ENCODE results near the gene DAB2IP.
A peak's percentile ranks its signal among the peaks of the same experiment; 100 is the strongest.

DAB2IP gene

DNA sequence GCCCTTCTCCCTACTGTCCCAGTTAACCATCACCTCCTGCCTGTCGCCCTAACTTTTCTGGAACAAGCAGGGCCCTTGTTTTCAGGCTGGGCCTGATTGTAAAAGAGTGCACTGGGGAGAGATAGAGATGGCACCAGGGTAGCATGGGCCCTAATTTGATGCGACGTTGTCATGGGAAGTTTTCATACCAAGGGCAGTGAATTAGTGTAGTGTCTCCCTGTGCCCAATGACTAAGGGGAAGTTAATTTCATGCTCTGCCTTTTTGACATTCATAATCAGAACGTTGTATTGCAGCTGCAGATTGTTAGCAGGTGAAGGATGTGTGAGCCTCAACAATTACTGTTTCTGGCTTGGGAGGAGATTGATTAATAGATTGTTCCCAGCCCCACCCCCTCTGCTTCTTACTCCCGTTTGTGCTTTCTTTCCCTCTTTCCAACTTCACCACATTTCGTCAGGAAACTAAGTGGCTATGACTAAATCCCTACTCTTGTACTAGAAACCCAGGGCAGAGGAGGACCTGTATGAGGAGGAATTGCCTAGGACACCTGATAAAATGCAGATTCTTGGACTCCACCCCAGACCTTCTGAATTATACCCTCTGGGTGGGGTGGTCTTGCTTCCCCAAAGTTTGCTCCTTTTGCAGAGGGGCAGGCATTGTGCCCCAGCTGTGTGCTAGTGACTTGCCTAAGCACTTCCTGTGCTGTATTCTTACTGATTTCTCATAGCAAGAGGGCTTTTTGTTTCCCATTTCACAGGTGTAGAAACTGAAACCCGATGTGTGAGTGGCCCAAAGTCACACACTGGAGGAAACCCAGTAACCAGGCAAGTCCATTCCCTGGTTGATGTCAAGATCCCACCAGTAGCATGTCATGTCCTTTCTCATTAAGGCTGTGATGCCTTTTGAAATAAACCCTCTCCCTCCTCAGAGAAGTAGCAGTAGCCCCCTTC, 56.3 kb downstream of the DAB2IP start:
- peak; percentile 39 for DNase-seq

DNA sequence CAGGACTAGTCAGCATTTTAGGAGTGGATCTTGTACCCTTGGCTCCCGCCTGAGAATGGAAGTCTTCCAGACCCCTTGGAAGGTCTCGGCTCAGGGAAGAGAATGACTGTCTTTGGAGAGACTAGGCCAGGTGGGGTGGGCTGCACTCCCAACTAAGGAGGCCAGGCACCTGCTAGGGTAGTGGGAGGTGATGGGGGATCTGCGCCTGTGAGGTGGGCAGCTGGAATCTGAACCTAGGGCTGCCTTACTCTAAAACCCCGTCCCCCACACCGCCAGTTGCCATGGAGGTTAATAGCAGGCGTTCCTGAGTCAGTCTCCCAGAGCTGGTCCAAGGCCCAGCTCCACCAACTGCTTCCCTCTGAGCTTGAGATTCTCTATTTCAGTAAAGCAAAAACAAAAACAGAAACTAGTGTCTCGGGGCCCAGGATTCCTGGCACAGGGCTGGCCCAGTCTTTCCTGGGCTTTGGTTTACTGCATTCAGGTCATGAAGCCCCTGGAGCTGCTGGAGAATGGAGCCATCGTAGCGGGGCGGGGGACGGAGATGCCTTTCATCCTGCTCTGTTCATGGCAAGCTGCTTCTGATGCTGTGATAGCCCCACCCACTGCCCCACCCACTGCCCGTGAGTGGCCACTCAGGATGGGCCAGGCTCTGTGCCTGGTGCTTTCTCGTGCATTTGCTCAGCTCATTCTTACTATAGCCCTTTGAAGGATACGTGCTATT, 57.5 kb downstream of the DAB2IP start:
- DNase-seq, result no peak

DNA sequence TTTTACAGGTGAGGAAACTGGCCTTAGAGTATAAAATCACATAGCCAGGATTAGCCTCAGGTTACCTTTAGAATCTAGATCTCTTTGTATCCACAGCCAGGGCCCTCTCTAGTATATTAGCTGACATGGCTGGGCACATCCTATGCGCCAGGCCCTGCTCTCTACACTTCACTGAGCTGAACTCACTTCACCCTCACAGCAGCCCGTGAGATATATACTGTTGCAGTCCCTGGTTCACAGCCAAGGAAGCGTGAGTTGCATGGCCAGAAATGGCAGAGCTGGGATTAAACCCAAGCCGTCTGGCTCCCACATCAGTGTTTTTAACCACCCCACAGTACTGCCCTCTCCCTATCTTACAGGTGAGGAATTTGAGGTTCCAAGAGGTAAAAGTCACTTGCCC, 58.4 kb downstream of the DAB2IP start:
- peak; percentile 5 for DNase-seq

DNA sequence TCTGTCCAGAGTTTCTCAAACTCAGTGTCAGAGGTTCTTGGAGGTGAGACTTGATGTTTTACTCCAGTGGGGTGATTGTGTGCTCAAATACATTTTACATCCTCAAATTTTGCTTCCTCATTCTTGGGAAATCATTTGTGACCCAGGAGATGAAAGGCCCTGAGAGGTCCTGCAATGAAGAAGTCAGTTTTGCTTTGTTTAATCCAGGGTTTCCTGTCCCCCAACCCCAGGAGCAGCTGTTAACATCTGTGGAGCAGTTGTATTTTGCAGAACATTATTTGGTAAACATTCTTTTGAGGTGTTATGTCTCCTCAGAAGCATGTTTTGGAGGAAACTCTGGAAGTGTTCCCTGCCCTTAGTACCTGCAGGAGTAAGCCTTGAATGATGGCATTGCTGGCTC, 59.8 kb downstream of the DAB2IP start:
- DNase-seq, result peak; percentile 89

DNA sequence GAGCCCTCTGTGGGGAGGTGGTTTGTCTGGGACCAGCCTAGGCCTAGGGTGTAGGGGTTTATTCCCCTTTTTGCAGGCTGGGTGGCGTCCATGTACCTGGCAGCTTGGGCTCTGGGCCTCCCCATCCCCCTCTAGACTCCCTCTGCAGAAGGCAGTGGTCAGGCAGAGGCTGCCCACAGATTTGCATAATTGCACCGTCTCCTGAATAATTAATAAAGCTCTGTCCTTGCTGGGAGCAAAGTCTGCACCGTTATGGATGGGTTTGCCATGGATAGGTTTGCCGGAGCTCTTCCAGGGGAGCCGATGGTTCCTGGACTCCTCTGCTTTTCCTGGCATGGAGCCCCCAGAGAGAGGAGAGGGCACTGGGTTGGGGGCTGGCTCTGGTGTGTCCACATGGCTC, 60.4 kb downstream of the DAB2IP start:
- DNase-seq, result no peak

DNA sequence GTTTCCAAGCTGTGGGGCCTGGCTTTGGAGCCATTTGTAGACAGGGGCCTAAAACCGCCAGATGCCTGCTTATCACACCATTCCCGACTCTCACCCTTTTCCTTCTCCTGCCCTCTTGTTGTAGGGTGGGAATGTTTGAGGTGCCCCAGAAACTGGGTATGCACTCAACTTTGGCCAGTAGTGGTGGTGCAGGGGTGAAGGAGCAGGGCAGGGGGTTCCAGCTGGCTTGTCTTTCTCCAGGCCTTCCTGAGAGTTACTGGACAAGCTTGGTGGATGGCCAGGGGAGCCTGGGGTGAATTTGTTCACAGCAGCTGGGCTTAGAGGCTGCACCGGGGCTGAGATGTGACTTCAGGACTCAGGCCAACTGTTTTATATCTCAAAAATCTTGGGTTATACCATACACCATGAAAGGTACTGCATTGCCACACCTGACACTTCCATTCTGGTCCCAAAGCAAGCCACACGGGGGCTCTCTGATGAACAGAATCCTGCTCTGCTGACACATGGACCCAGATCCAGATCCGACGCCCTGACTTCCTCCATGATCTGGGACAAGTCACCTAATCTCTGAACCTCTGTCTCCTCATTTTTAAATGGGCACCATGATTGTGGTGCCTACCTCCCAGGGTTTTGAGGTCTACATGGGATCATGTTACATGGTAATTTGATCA, 62.1 kb downstream of the DAB2IP start:
- DNase-seq, result no peak

DNA sequence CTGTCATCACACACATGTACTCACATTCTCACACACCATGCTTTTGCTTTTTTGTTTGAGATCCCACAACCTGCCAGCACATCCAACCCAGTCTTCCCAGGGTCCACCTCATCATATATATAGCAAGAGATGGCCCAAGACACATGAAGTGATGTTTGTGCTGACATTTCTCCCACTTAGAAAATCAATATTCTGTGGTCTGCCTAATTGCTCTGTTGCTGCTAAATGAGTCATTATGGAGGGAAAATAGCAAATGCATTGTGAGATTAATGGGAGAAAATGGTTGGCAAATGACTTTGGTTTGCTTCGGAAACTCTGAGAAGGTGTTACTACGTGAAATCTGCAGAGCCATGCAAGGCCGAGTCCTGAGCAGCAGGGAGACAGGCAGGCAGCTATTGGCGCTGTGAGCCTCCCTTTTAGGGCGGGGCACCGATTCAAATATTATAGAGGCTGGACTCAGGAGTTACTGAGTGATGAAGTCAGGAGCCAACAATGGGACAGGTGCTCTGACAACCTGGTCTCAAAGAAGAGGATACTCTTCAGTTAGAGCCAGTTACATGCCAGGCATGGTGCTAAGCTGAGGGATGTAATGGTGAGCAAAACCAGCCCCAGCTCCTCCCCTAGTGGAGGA, 62.8 kb downstream of the DAB2IP start:
- no peak for DNase-seq

DNA sequence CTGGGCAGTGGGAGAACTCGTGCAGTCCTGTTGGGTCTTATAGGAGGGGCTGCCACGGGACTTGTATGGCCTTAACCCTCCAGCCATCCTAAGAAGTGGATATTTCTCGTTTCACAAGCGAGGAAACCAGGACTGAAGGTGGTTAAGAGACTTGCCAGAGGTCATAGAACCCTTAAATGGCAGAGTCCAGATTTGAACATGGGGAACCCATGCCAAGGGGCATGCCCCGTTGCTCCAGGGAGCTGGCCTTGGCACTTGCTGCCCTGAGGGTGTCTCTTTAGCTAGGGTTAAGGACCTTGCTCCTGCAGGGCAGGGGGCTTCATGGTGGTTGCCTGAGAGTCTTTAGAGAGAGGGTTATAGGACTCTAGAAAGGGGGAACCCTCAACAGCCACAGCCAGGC, 63.4 kb downstream of the DAB2IP start:
- DNase-seq, result no peak

DNA sequence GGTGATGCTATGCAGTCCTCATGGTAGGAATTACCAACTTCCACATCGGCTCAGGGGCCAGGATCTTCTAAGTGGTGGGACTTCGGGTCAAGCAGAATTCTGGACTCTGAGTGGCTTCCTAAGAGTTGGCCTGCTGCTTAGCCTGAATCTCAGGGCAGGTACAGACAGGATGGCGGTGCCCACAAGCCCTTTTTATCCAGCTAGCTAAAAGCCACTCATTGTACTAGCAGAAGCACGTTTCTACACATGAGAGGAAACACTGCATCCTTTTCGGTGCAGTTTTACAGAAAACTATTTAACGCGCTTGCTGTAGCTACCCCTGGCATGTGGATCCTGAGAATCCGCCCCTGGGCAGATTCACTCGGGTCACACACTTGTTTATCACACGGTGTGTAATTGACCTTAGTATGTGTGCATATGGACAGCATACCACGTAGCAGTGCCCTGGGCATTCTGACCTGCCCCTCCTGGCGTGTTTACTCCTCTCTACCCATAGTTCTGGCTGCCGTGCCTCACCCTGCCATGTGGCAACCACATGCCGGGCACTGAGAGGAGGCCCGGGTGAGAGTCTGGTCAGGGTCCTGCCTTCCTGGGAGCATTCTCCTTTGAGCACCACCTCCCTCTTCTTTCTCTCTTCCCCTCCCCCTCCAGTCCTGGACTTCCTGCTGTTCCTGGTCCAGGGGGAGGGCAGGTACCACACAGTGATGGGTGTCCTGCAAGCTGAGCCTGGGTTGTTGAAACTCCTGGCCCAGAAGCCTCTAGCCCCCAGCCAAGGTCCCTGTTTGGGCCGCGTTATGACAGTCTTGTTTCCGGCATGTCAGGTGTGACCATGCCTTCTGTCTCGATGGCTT, 65.9 kb downstream of the DAB2IP start:
- no peak for DNase-seq

DNA sequence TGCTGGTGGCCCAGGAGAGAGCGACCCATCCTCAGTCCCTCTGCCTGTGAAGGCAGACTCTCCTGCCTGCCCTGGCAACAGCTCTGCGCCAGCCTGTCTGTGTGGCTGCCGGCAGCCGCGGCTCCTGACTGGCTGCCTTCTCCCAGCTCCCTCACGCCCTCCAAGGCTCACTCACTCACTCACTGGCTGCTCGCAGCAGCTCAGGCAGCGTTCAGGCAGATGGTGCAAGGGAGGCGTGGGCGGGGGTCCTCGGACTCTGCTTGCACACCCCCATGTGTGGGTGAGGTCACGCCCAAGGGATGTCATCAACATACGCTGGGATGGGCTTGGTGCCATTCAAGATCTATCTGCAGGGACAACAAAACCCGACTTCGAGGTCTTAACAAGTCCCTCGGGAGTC, 66.7 kb downstream of the DAB2IP start:
- no peak for DNase-seq

DNA sequence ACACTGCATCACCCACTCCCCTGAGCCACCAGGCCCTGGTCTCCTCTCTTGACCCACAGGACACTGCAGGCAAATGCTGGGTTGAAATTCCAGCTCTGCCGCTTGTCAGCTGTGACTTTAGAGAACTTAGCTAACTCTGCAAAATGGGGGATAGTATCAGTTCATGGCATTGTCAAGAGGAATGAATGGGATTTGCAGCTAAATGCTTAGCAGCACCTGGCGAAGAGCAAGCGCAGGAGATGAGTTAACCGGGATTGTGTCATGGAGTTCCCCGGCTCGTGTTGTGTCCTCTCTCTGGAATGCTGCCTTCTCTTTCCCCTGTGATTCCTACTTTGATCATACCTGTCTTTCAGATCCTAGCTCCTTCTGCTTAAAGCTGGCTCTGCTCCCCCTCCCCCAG, 67.1 kb downstream of the DAB2IP start:
- DNase-seq, result no peak

DNA sequence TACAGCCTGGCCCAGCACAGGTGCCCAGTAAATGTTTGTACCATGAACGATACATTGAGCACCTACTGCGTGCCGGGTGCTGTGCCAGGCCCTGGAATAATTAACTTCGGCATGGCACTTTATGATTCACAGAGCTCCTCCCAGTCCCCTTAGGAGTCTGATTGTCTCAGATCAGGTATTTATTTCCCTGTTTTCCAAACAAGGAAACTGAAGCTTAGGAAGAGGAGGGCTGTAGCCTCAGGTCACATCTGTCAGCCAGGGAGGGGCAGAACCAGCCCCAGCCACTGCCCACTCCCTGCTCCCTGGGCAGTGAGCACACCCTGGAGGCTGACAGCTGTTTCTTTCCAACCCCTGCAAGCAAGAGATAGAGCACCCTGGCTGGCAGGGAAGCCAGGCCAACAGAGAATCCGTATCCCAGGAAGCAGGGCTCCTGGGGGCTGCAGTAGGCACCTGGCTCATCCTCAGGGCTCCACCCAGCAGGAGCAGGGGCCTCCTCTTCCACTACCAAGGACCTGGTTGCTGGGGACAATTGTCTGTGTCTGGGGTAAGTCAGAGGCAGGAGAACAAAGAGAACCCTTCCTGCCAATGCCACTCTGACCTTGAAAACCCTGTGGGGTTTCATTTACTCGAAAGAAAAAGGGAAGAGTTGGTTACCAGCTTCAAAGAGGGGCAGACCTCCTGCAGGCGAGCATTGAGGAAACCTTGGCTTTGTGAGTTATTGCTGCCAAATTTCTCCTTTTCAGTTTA, 69.0 kb downstream of the DAB2IP start:
- peak; percentile 29 for DNase-seq

DNA sequence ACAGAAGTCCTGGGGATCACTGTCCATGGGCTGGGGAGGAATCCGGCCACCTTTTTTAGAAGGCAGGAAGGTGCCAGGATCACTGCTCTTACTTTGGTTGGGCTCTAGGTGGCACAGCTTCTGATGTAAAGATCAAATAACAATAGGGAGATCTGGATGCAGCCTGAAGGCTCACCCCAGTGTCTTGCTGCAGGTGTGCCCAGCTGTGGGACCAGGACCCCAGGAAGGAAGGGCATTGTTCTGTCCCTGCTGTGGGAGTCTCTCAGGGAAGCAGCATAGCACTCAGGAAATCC, 69.6 kb downstream of the DAB2IP start:
- no peak for DNase-seq

DNA sequence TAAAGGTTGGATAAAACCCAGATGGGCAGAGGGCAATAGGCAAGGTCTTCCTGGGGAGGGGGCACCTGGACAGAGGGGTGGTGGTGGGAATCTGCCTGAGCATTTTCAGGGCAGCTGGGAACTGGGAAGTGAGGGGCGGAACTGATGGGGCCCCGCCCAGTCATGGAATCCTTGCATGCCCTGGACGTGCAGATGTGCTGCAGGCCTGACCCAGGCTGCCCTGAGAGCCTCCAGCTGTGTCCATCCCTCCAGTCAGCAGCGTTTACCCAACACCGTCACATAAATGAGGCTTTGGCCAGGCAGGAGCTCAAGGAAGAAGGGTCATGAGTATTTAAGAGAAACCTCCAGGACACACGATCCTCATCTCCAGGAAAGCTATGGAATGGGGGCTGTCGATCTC, 70.3 kb downstream of the DAB2IP start:
- no peak for DNase-seq

DNA sequence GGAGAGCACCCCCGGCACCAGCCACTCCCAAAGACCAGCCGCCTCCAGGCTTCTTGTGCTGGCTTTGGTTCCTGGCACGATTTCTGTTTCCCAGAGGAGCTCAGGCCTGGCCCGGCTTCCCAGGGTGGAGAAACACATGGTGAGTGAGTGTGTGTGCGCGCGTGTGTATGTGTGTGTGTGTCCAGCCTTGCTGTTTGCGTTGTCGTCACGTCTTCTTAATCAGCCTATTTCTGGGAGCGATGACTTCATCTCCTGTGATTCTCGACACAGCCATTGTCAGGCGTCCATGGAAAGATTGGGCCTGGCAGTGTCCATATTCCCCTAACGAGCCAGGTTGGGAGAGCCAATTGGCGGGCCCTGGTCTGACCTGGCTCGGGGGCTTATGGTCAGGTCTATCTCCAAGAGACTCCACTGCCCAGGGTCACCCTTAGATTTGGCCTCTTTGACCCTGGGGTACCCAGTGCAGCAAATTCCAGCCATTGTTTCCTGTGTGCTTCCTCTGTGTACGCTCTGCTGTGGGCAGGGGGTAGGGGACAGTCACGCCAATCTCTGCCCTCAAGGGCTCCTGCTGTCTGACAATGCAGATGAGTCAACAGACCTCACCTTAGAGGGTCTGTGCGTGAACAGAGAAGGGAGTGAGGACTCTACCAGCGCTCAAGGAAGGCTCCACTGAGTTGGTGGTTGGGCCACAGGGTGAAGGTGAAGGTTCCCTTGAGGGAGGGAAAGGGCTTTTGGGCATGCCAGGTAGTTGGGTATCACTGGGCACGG, 73.8 kb downstream of the DAB2IP start:
- no peak for DNase-seq

DNA sequence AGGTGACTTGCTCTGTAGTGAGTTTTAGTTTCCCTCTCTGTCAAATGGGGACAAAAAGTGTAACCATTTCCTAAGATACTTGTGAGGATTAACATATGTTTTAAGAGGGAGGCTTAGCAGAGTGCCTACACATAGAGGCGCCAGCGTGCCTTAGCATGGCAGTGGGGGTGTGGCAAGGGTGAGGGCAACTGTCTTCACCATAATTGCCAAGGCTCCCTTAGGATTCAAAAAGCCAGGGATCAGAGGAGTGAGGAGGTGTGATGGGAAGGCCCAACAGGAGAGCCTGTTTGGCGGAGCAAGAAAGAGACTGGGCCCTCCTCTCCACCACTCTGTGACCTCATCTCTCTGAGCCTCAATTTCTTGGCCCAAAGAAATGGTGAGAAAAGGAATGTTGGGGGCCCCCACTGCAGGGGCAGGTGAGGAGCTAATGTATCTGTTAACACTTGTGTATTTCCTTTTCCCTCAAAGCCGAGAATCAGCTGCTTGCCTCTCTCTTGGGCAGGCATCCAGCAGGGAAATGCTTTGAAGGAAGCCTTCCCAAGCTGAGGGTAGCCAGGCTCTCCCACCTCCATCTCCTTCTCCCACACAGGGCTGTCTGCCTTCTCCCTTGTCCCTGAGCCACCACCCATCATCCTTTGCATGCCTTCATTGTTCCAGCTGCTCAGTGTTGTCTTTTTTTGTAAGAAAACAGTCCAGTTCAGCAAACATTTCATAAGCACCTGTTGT, 76.0 kb downstream of the DAB2IP start:
- DNase-seq, result no peak

DNA sequence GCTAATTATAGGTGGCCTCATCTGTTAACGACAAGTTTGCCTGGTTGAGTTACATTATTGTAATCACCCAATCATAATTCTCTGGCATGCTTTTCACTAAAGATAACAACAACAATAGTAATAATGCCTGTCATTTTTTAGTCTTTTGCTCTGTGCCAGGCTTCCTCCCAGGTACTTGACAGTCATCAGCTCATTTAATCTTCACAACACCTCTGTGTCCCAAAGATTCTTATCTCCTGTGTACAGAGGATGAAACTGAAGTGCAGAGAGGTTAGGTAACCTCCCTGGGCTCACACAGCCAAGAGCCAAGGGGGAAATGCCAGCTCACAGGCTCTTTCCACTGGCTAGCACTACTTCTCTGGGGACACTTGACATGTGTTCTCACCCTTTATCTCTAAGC, 77.5 kb downstream of the DAB2IP start:
- DNase-seq, result no peak

DNA sequence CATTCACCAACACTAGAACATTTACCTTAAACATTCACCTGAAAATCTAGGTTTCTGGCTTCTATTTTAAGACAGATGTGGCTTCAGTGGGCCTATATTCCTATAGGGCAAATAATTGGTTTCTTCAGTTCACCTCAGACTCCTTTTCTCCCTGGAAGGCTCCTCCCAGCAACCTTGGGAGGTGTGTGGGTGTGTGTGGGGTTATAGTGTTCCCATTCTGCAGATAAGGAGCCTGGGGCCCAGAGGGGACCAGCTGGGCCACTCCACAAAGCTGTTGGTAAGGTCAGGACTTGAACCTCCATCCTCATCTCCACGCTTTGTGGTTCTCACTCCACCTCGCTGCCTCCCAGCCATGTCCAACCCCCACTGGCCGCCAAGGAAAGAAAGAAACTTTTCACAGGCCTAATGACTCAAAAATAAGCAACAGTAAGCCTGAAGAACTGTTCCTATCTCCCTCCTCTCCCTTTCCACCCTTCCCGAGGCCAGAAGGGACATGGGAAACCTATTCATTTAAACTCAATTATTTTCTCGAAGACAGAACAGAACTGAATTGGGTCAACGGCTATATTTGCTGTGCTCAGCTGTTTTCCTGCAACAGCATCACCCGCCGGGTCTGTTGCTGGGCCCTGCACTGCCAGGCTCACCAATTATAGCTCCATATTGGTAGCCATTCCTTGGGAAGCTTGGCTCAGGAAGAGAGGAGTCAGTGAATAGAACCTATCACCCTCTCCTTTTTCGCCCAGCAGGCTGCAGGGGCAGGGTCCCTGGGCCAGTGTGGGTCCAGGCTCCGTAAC, 78.5 kb downstream of the DAB2IP start:
- no peak for DNase-seq

DNA sequence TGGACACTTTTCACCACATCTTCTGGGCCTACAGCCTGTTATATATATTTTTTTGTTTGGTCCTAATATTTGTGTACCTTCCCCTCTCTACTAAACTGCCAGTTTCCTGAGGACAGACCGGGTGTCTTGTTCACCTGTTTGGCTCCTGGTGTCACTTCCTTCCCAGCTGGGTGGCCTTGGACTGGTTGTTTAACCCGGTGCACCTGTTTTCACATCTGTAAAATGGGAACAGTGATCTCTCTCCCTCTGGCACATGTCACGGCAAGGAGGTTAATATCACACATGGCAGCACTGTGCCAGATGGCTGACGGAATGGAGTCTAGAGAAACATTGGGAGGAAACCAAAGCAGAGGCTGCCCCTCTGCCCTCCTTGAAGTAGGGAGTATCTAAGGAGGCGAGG, 79.7 kb downstream of the DAB2IP start:
- DNase-seq, result no peak

Data from MV-4-11 (cell line).